HL-60/S4 treated with phorbol 12-myristate 13-acetate at 8.2 ng/mL for 4 days and 3 days (cell line): ENCODE data around the gene GJA4.
"Not testable (repeated sequence)": the region's sequence is repeated elsewhere in the genome, so short reads cannot be mapped to it uniquely, and the experiment has no call there.

ENCODE experiments used
- in situ Hi-C: fragments of 300-500 bp; cut with MboI; formaldehyde crosslinking; loops from 2 replicates; pipeline ENCODE4 v1.15.0; 2022; ENCODE audit warnings: low sequenced_read_pairs

Gene GJA4

GRCh38 chr1:34787461-34788420, 5.1 kb upstream of the GJA4 start:
- in situ Hi-C loops: no loop called here

- in situ Hi-C loops: no loop called here
Measured at GRCh38 chr1:34790985-34791384, 1.8 kb upstream of the GJA4 start.

GRCh38 chr1:34792424-34792823, 375 bp upstream of the GJA4 start:
- in situ Hi-C loops: no loop called here

- in situ Hi-C loops: no loop called here
Measured at GRCh38 chr1:34794001-34794789, 1.4 kb downstream of the GJA4 start.

GRCh38 chr1:34794790-34795180, 2.0 kb downstream of the GJA4 start:
- in situ Hi-C loops: no loop called here

- in situ Hi-C loops: no loop called here
Measured at GRCh38 chr1:34795916-34796315, 3.1 kb downstream of the GJA4 start.

- in situ Hi-C loops: no loop called here
Measured at GRCh38 chr1:34796990-34797389, 4.2 kb downstream of the GJA4 start.

GRCh38 chr1:34800214-34800613, 7.4 kb downstream of the GJA4 start:
- in situ Hi-C loops: no loop called here

- in situ Hi-C loops: no loop called here
Measured at GRCh38 chr1:34803770-34804169, 11.0 kb downstream of the GJA4 start.

GRCh38 chr1:34806396-34806795, 13.6 kb downstream of the GJA4 start:
- in situ Hi-C loops: no loop called here

GRCh38 chr1:34808051-34808810, 15.4 kb downstream of the GJA4 start:
- in situ Hi-C loops: no loop called here

GRCh38 chr1:34810781-34811180, 18.0 kb downstream of the GJA4 start:
- in situ Hi-C loops: not testable (repeated sequence)

- in situ Hi-C loops: no loop called here
Measured at GRCh38 chr1:34816332-34816731, 23.5 kb downstream of the GJA4 start.

- in situ Hi-C loops: no loop called here
Measured at GRCh38 chr1:34816778-34817177, 24.0 kb downstream of the GJA4 start.

GRCh38 chr1:34818862-34819261, 26.1 kb downstream of the GJA4 start:
- in situ Hi-C loops: not testable (repeated sequence)

- in situ Hi-C loops: no loop called here
Measured at GRCh38 chr1:34822202-34822601, 29.4 kb downstream of the GJA4 start.

GRCh38 chr1:34824817-34825454, 32.1 kb downstream of the GJA4 start:
- in situ Hi-C loops: no loop called here

GRCh38 chr1:34825455-34826091, 32.8 kb downstream of the GJA4 start:
- in situ Hi-C loops: no loop called here

- in situ Hi-C loops: no loop called here
Measured at GRCh38 chr1:34827341-34827941, 34.6 kb downstream of the GJA4 start.

- in situ Hi-C loops: no loop called here
Measured at GRCh38 chr1:34828611-34829010, 35.8 kb downstream of the GJA4 start.
